Effector memory CD8-positive, alpha-beta T cell (primary cell): ENCODE results near the gene PKD1.
"Not testable (repeated sequence)": the region's sequence is repeated elsewhere in the genome, so short reads cannot be mapped to it uniquely, and the experiment has no call there.

Experiments used
- ATAC-seq: fragments of 150-1000 bp; cut with Tn5 transposase; replicated peaks from 2 replicates; pipeline ENCODE4 v1.10.0; 2021; ENCODE audit warnings: mild to moderate bottlenecking, moderate library complexity
- DNase-seq, 3 experiments: peaks; one replicate each; pipeline ENCODE4 v3.0.0; 2021
- H3K27ac Mint-ChIP-seq, 2 donors: one replicate each; pipeline ENCODE4 v1.8.0; 2022; ENCODE audit warnings: mild to moderate bottlenecking in 2 of 2, mixed read lengths in 2 of 2, moderate library complexity in 2 of 2
- H3K27me3 Mint-ChIP-seq, 2 donors: one replicate each; pipeline ENCODE4 v1.8.0; 2022; ENCODE audit warnings: mixed read lengths in 2 of 2
- H3K36me3 Mint-ChIP-seq: one replicate; pipeline ENCODE4 v1.8.0; 2022; ENCODE audit warnings: mild to moderate bottlenecking, moderate library complexity, mixed read lengths; ENCODE audit not compliant: insufficient read depth
- H3K4me1 Mint-ChIP-seq, 2 donors: one replicate each; pipeline ENCODE4 v1.8.0; 2022; ENCODE audit warnings: low read depth in 2 of 2, mixed read lengths in 2 of 2
- H3K4me3 Mint-ChIP-seq, 2 donors: one replicate each; pipeline ENCODE4 v1.8.0; 2022; ENCODE audit warnings: mild to moderate bottlenecking in 2 of 2, mixed read lengths in 2 of 2, moderate library complexity in 2 of 2
- H3K9me3 Mint-ChIP-seq, 2 donors: one replicate each; pipeline ENCODE4 v1.8.0; 2022; ENCODE audit warnings: mixed read lengths in 2 of 2
- total RNA-seq, 9 experiments: gene quantifications; one replicate each; lab custom pipeline; 2026; lab: John Stamatoyannopoulos, UW

The PKD1 gene
- 113 to 195 (median 134) reads per million in 9 experiments for total RNA-seq

- peak within 1 kb of the TSS; percentile 89 to 93 for H3K4me3 Mint-ChIP-seq
- peak within 1 kb of the TSS; percentile 87 to 90 for H3K27ac Mint-ChIP-seq
- not testable (repeated sequence) for H3K36me3 Mint-ChIP-seq, H3K9me3 Mint-ChIP-seq, H3K27me3 Mint-ChIP-seq
- DNase-seq: peak; percentile 99 to 100 (median 99)
- H3K4me1 Mint-ChIP-seq: peaks cover 11% of the 10 kb centered on the region in 2 donors
- peak; percentile 80 for ATAC-seq
These were observed at the start of gene PKD1 for GRCh38 chr16:2135770-2136490. Gene PKD1 (minus strand): TSS chr16:2135898. CDS start chr16:2135689, 209 bp downstream.

- Mint-ChIP-seq H3K4me1 (peaks cover 5 to 8% of the 10 kb centered on the region in 2 donors), H3K27me3 (no peaks in the 10 kb centered on the region), H3K27ac (no peak overlapping the region), H3K36me3 (no peaks in the 10 kb centered on the region), H3K4me3 (no peak overlapping the region), H3K9me3 (no peaks in the 10 kb centered on the region)
- no peak for ATAC-seq
- DNase-seq: no peak
These were observed 49.3 kb upstream of the PKD1 start for GRCh38 chr16:2184962-2185361.

GRCh38 chr16:2184346-2184745 is 48.6 kb upstream of the PKD1 start:
- ATAC-seq: no peak
- Mint-ChIP-seq H3K27me3 (no peaks in the 10 kb centered on the region), H3K9me3 (no peaks in the 10 kb centered on the region), H3K4me1 (peaks cover 5 to 8% of the 10 kb centered on the region in 2 donors), H3K4me3 (no peak overlapping the region), H3K27ac (no peak overlapping the region), H3K36me3 (no peaks in the 10 kb centered on the region)
- DNase-seq: no peak

- H3K36me3 Mint-ChIP-seq: no peaks in the 10 kb centered on the region
- no peaks in the 10 kb centered on the region for H3K27me3 Mint-ChIP-seq
- H3K9me3 Mint-ChIP-seq: no peaks in the 10 kb centered on the region
- peaks cover 5 to 8% of the 10 kb centered on the region in 2 donors for H3K4me1 Mint-ChIP-seq
- ATAC-seq: no peak
- H3K27ac Mint-ChIP-seq: no peak overlapping the region
- no peak for DNase-seq
- H3K4me3 Mint-ChIP-seq: no peak overlapping the region
These were observed 48.0 kb upstream of the PKD1 start for GRCh38 chr16:2183671-2184070.

- Mint-ChIP-seq H3K4me1 (peaks cover 5 to 8% of the 10 kb centered on the region in 2 donors), H3K27ac (peak overlapping the region in 1 of 2 donors; percentile 65), H3K27me3 (no peaks in the 10 kb centered on the region), H3K9me3 (no peaks in the 10 kb centered on the region), H3K4me3 (no peak overlapping the region), H3K36me3 (no peaks in the 10 kb centered on the region)
- no peak for ATAC-seq
- no peak for DNase-seq
These were observed 46.3 kb upstream of the PKD1 start for GRCh38 chr16:2181952-2182351.

- Mint-ChIP-seq H3K27ac (no peak overlapping the region), H3K36me3 (peaks cover 2% of the 10 kb centered on the region), H3K9me3 (no peaks in the 10 kb centered on the region), H3K4me3 (no peak overlapping the region), H3K4me1 (peaks cover 5 to 8% of the 10 kb centered on the region in 2 donors), H3K27me3 (no peaks in the 10 kb centered on the region)
- DNase-seq: no peak
- no peak for ATAC-seq
These were observed 45.5 kb upstream of the PKD1 start for GRCh38 chr16:2180962-2181923.

- Mint-ChIP-seq H3K27me3 (no peaks in the 10 kb centered on the region), H3K36me3 (peaks cover 6% of the 10 kb centered on the region), H3K4me1 (peaks cover 5 to 8% of the 10 kb centered on the region in 2 donors), H3K4me3 (no peak overlapping the region), H3K9me3 (no peaks in the 10 kb centered on the region), H3K27ac (no peak overlapping the region)
- no peak for ATAC-seq
- no peak for DNase-seq
These were observed 44.8 kb upstream of the PKD1 start for GRCh38 chr16:2180461-2180860.

- Mint-ChIP-seq H3K27me3 (no peaks in the 10 kb centered on the region), H3K9me3 (no peaks in the 10 kb centered on the region), H3K27ac (no peak overlapping the region), H3K4me1 (peaks cover 5 to 8% of the 10 kb centered on the region in 2 donors), H3K36me3 (peaks cover 6% of the 10 kb centered on the region), H3K4me3 (no peak overlapping the region)
- ATAC-seq (no peak), DNase-seq (no peak)
These were observed 43.9 kb upstream of the PKD1 start for GRCh38 chr16:2179576-2179975.

- Mint-ChIP-seq H3K27me3 (no peaks in the 10 kb centered on the region), H3K4me1 (peaks cover 5 to 8% of the 10 kb centered on the region in 2 donors), H3K9me3 (no peaks in the 10 kb centered on the region), H3K27ac (no peak overlapping the region), H3K36me3 (peaks cover 6% of the 10 kb centered on the region), H3K4me3 (no peak overlapping the region)
- peak; percentile 5 for ATAC-seq
- DNase-seq: no peak
These were observed 43.4 kb upstream of the PKD1 start for GRCh38 chr16:2179107-2179501.

- Mint-ChIP-seq H3K36me3 (peaks cover 10% of the 10 kb centered on the region), H3K9me3 (no peaks in the 10 kb centered on the region), H3K4me3 (no peak overlapping the region), H3K27ac (no peak overlapping the region), H3K27me3 (no peaks in the 10 kb centered on the region), H3K4me1 (peaks cover 5 to 9% of the 10 kb centered on the region in 2 donors)
- DNase-seq (peak; percentile 19 to 30 (median 25)), ATAC-seq (peak; percentile 79)
These were observed 42.8 kb upstream of the PKD1 start for GRCh38 chr16:2178321-2179106.

GRCh38 chr16:2177561-2177960 is 41.9 kb upstream of the PKD1 start:
- H3K9me3 Mint-ChIP-seq: no peaks in the 10 kb centered on the region
- H3K27me3 Mint-ChIP-seq: no peaks in the 10 kb centered on the region
- no peak for ATAC-seq
- H3K4me1 Mint-ChIP-seq: peaks cover 5 to 9% of the 10 kb centered on the region in 2 donors
- no peak overlapping the region for H3K27ac Mint-ChIP-seq
- H3K36me3 Mint-ChIP-seq: peaks cover 10% of the 10 kb centered on the region
- H3K4me3 Mint-ChIP-seq: no peak overlapping the region
- no peak for DNase-seq

- Mint-ChIP-seq H3K4me1 (peaks cover under 1 to 4% of the 10 kb centered on the region in 2 donors), H3K27me3 (no peaks in the 10 kb centered on the region), H3K9me3 (no peaks in the 10 kb centered on the region), H3K36me3 (peaks cover 10% of the 10 kb centered on the region), H3K4me3 (no peak overlapping the region), H3K27ac (no peak overlapping the region)
- ATAC-seq (no peak), DNase-seq (no peak)
These were observed 41.4 kb upstream of the PKD1 start for GRCh38 chr16:2177101-2177500.

GRCh38 chr16:2176047-2176446 is 40.3 kb upstream of the PKD1 start:
- Mint-ChIP-seq H3K27ac (no peak overlapping the region), H3K4me1 (peaks cover 0 to 1% of the 10 kb centered on the region in 2 donors)
- ATAC-seq: no peak

More at GRCh38 chr16:2176047-2176446, 40.3 kb upstream of the PKD1 start:
- Mint-ChIP-seq H3K4me3 (no peak overlapping the region), H3K27me3 (no peaks in the 10 kb centered on the region), H3K36me3 (peaks cover 10% of the 10 kb centered on the region), H3K9me3 (no peaks in the 10 kb centered on the region)
- no peak for DNase-seq
